Liver (tissue), 9 donors: Measurements from ENCODE around the gene NPNT. TPM values are rescaled to one million over a fixed set of nuclear protein-coding genes. Genes with fewer than 3 reads are reported as not detected.

Source experiments
- DNase-seq: peaks from one replicate; pipeline ENCODE4 v3.0.0-alpha.2; 2017; ENCODE audit warnings: low spot score
- H3K27ac ChIP-seq, 2 donors: one replicate each; pipeline ENCODE4 v1.7.0; 2013; ENCODE audit warnings: inconsistent platforms in 2 of 2, low read length in 2 of 2, control low read depth in 1 of 2, low read depth in 1 of 2, mild to moderate bottlenecking in 1 of 2
- H3K27me3 ChIP-seq, 4 donors: one replicate each; pipeline versions ENCODE4 v1.6.1 to v1.7.0; 2013; ENCODE audit warnings: low read length in 3 of 4, inconsistent platforms in 1 of 4, mild to moderate bottlenecking in 1 of 4, moderate library complexity in 1 of 4; ENCODE audit not compliant: control insufficient read depth in 4 of 4, insufficient read depth in 4 of 4
- H3K36me3 ChIP-seq, 4 donors: one replicate each; pipeline versions ENCODE4 v1.6.1 to v1.7.0; 2013; ENCODE audit warnings: low read length in 3 of 4, mild to moderate bottlenecking in 3 of 4, low read depth in 1 of 4, moderate library complexity in 1 of 4; ENCODE audit not compliant: control insufficient read depth in 4 of 4, insufficient read depth in 3 of 4
- H3K4me1 ChIP-seq, 4 donors: one replicate each; pipeline versions ENCODE4 v1.6.1 to v1.7.0; 2013; ENCODE audit warnings: low read length in 3 of 4, mild to moderate bottlenecking in 3 of 4, moderate library complexity in 1 of 4; ENCODE audit not compliant: control insufficient read depth in 4 of 4, insufficient read depth in 4 of 4
- H3K4me3 ChIP-seq, 3 donors: one replicate each; pipeline versions ENCODE4 v1.6.1 to v1.7.0; 2013; ENCODE audit warnings: low read length in 3 of 3, control low read depth in 1 of 3, low read depth in 1 of 3, mild to moderate bottlenecking in 1 of 3
- H3K9ac ChIP-seq, 2 donors: one replicate each; pipeline ENCODE4 v1.7.0; 2013; ENCODE audit warnings: low read length in 2 of 2, mild to moderate bottlenecking in 2 of 2, moderate library complexity in 2 of 2, control low read depth in 1 of 2, low read depth in 1 of 2
- H3K9me3 ChIP-seq, 4 donors: one replicate each; pipeline versions ENCODE4 v1.6.1 to v1.7.0; 2013; ENCODE audit warnings: low read length in 3 of 4; ENCODE audit not compliant: control insufficient read depth in 4 of 4
- EGR1 ChIP-seq, 2 donors: IDR thresholded peaks; 2 replicates each; pipeline ENCODE4 v1.6.1; 2016 to 2018; ENCODE audit warnings: antibody characterized with exemption in 2 of 2, low read depth in 2 of 2
- FOXA1 ChIP-seq: IDR thresholded peaks from 2 replicates; pipeline ENCODE4 v1.6.1; 2016; ENCODE audit warnings: antibody characterized with exemption
- GABPA ChIP-seq, 2 donors: IDR thresholded peaks in 1 of 2; conservative IDR thresholded peaks in 1 of 2; 2 replicates each; pipeline ENCODE4 v1.6.1; 2016; ENCODE audit warnings: antibody characterized with exemption in 2 of 2, mild to moderate bottlenecking in 1 of 2, moderate library complexity in 1 of 2
- HNF4A ChIP-seq, 2 donors: conservative IDR thresholded peaks; 2 replicates each; pipeline ENCODE4 v1.6.1; 2016; ENCODE audit warnings: antibody characterized with exemption in 2 of 2, mild to moderate bottlenecking in 2 of 2
- HNF4G ChIP-seq: IDR thresholded peaks from 2 replicates; pipeline ENCODE4 v1.6.1; 2016; ENCODE audit warnings: antibody characterized with exemption
- JUND ChIP-seq, 2 donors: IDR thresholded peaks; 2 replicates each; pipeline ENCODE4 v1.6.1; 2016; ENCODE audit warnings: antibody characterized with exemption in 2 of 2
- NR2F2 ChIP-seq: IDR thresholded peaks from 2 replicates; pipeline ENCODE4 v1.6.1; 2016; ENCODE audit warnings: antibody characterized with exemption
- RAD21 ChIP-seq, 2 donors: IDR thresholded peaks; 2 replicates each; pipeline ENCODE4 v1.6.1; 2016; ENCODE audit warnings: antibody characterized with exemption in 2 of 2, mild to moderate bottlenecking in 2 of 2
- RXRA ChIP-seq, 2 donors: IDR thresholded peaks; 2 replicates each; pipeline ENCODE4 v1.6.1; 2017 to 2018; ENCODE audit warnings: antibody characterized with exemption in 2 of 2, mild to moderate bottlenecking in 1 of 2
- SP1 ChIP-seq: IDR thresholded peaks from 2 replicates; pipeline ENCODE4 v1.6.1; 2018; ENCODE audit warnings: antibody characterized with exemption, mild to moderate bottlenecking
- TAF1 ChIP-seq: conservative IDR thresholded peaks from 2 replicates; pipeline ENCODE4 v1.6.1; 2016; ENCODE audit warnings: antibody characterized with exemption, mild to moderate bottlenecking
- YY1 ChIP-seq: IDR thresholded peaks from 2 replicates; pipeline ENCODE4 v1.6.1; 2016; ENCODE audit warnings: antibody characterized with exemption, mild to moderate bottlenecking
- WGBS: extraction: QIAGEN DNeasy Blood & Tissue Kit; methylation state at CpG from one replicate; pipeline ENCODE4 v1.1.7; 2013; 5-methylcytosine and 5-hydroxymethylcytosine counted together
- polyA plus RNA-seq, 2 donors: library from polyadenylated mRNA; stranded (reverse) in 1 of 2; unstranded in 1 of 2; fragments of 200-250 nt in 1 of 2; fragments of >200 nt in 1 of 2; fragmentation: Nextera tagmentation in 1 of 2; extraction: Ambion mirVana in 1 of 2; gene quantifications; one replicate each; pipeline versions ENCODE4 v1.2.1 to v1.2.3, GENCODE V29; 2013 to 2015
- total RNA-seq, 2 donors: library from RNA; depleted of rRNA; stranded (reverse); fragments of >200 nt; gene quantifications; one replicate each; pipeline ENCODE4 v1.2.3, GENCODE V29; 2014
- TF ChIP-seq, protein P1 (sequence below): IDR thresholded peaks from 2 replicates; pipeline ENCODE4 v1.6.1; 2016; ENCODE audit warnings: antibody characterized with exemption
- TF ChIP-seq, protein P2 (sequence below): fragments of 150-350 bp; IDR thresholded peaks from 2 replicates; pipeline ENCODE4 v1.5.1; 2017; ENCODE audit warnings: improper control_type of control experiment, low read depth, low read length; ENCODE audit not compliant: missing input control
- donor health status: healthy.
- donor health status: healthy.
- donor health status: healthy.
- donor health status: healthy.
- donor health status: healthy.

The NPNT gene
- total and polyA plus RNA-seq, 4 donors = 1.3 to 4.4 (median 2.0) TPM

DNA sequence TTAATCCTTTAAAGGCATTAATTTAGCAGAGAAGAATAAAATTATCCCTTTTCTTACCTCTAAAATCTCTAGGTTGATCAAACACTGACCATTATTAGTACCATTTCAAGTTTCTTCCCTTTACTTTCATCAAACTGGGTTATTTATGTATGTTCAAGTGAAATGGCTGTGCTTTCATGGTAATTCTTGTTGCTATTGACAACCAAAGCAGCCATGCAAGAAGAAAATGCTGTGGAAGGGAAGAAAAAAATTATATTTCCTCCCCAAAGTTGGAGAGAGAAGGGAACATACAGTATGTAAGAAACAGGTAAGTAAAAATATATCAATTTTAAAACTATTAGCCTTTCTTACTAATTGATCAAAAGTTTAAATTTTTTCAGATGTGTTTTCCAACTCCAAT, 16.2 kb downstream of the NPNT start (continued):
- TF ChIP-seq YY1 = no peak
- TF ChIP-seq RAD21 (IDR thresholded peaks at IDR 0.05) = no peak
- TF ChIP-seq HNF4A (conservative IDR thresholded peaks at IDR 0.05) = no peak
- TF ChIP-seq FOXA1 = no peak

DNA sequence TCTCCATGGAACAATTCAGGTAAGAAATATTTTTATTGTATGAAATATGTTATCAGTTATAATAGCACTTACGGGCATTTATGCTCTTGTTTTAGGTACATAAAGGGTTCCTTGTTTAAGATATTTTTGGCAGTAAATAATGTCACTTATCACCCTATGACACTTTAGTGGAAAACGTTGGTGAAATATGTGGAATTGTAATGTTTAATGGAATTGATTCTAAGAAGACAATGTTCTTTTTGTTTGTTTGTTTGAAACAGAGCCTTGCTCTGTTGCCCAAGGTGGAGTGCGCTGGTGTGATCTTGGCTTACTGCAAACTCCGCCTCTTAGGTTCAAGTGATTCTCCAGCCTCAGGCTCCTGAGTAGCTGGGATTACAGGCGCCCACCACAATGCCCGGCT, 17.4 kb downstream of the NPNT start:
- H3K9ac ChIP-seq = no peak overlapping the region
- no peak overlapping the region for H3K4me3 ChIP-seq
- no peak for DNase-seq
- H3K36me3 ChIP-seq = no peaks in the 10 kb centered on the region
- H3K9me3 ChIP-seq = no peaks in the 10 kb centered on the region
- H3K27me3 ChIP-seq = no peaks in the 10 kb centered on the region
- no peak overlapping the region for H3K27ac ChIP-seq
- WGBS = 83% methylated on average over 6 of the region's 6 CpGs
- TF ChIP-seq GABPA (IDR thresholded peaks at IDR 0.05 in 1 of 2, conservative IDR thresholded peaks at IDR 0.05 in 1 of 2) (no peak), RAD21 (IDR thresholded peaks at IDR 0.05) (no peak), EGR1 (IDR thresholded peaks at IDR 0.05; ENCODE audit: low read depth in 2 of 2) (no peak), NR2F2 (no peak), HNF4G (no peak), JUND (IDR thresholded peaks at IDR 0.05) (no peak), FOXA1 (no peak), TAF1 (no peak)
- TF ChIP-seq, protein P1, sequence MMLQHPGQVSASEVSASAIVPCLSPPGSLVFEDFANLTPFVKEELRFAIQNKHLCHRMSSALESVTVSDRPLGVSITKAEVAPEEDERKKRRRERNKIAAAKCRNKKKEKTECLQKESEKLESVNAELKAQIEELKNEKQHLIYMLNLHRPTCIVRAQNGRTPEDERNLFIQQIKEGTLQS = no peak
- TF ChIP-seq, protein P2, sequence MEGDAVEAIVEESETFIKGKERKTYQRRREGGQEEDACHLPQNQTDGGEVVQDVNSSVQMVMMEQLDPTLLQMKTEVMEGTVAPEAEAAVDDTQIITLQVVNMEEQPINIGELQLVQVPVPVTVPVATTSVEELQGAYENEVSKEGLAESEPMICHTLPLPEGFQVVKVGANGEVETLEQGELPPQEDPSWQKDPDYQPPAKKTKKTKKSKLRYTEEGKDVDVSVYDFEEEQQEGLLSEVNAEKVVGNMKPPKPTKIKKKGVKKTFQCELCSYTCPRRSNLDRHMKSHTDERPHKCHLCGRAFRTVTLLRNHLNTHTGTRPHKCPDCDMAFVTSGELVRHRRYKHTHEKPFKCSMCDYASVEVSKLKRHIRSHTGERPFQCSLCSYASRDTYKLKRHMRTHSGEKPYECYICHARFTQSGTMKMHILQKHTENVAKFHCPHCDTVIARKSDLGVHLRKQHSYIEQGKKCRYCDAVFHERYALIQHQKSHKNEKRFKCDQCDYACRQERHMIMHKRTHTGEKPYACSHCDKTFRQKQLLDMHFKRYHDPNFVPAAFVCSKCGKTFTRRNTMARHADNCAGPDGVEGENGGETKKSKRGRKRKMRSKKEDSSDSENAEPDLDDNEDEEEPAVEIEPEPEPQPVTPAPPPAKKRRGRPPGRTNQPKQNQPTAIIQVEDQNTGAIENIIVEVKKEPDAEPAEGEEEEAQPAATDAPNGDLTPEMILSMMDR = no peak
- no peaks in the 10 kb centered on the region for H3K4me1 ChIP-seq

DNA sequence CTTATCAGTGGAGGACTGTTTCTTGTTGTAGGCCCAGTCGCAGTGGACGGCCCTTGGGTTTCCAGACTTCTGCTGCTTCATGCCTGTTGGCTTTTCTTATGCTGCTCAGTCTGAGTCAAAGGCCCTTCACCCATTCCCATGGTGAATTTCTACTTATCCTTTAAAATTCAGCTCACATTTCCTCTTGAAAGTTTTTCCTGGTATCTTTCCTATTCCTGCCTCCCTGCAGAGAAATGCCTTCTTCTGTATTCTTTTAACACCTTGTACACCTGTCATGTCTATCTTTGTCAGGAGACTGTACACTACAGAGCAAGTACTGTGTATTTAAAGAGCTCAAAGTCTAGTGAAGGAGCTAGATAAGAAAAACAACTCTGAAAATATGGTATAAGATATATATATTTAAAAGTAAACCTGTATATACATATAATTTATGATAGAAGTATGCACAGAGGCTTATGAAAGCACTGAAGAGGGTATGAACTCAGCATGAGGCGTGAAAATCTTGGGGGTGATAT, 22.0 kb downstream of the NPNT start:
- DNase-seq = no peak
- H3K4me3 ChIP-seq = no peak overlapping the region
- no peaks in the 10 kb centered on the region for H3K36me3 ChIP-seq
- no peaks in the 10 kb centered on the region for H3K27me3 ChIP-seq
- 94% methylated on average over 3 of the region's 3 CpGs for WGBS
- H3K4me1 ChIP-seq = no peaks in the 10 kb centered on the region
- TF ChIP-seq SP1 (no peak), FOXA1 (no peak), TAF1 (no peak)
- TF ChIP-seq, protein P1 = no peak
- H3K9me3 ChIP-seq = no peaks in the 10 kb centered on the region
- no peak overlapping the region for H3K27ac ChIP-seq
- no peak overlapping the region for H3K9ac ChIP-seq

DNA sequence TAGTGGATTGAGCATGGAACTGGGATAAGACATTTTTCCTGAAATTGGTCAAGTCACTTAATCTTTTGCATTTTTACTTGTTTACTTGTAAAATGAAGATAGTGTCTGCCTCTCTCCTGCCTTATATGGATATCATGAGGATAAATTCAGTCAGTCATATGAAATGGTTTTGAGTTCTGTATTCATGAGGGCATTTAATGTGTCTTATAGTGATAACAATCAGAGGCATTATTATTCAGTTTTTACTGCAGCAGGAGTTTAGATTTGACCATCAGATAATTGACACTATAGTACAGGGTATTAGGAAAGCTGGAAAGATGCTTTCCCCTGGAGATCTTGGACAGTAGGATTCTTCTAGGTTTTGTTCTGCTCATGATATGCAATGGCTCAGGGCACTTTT, 26.0 kb downstream of the NPNT start:
- Histone ChIP-seq H3K4me3 (no peak overlapping the region), H3K4me1 (no peaks in the 10 kb centered on the region), H3K9me3 (no peaks in the 10 kb centered on the region), H3K27me3 (no peaks in the 10 kb centered on the region), H3K27ac (no peak overlapping the region), H3K36me3 (no peaks in the 10 kb centered on the region), H3K9ac (no peak overlapping the region)
- TF ChIP-seq RXRA (IDR thresholded peaks at IDR 0.05) = no peak
- no peak for DNase-seq
